ENCODE measurements around the gene ALDH1A2.
A peak's percentile ranks its signal among the peaks of the same experiment; 100 is the strongest.

ALDH1A2 gene

DNA sequence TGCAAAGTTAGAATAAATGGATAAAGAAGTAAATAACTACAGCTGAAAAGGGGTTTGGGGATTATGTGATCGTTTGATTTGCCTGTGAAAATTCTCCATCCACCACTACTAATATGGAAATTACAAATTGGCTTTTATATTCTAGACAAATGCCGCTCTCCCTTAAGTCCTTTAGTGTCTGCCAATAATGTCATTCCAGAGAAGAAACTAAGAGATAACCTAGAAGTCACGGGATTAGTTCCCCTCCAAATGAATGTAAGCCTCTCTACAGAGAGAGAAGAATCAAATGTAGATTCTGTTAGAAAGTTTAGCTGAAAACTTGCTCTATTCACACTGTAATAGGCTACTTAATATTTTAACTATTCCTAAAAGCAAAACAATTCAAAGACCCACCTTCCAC lies 92.0 kb downstream of the ALDH1A2 start:
- H4K20me1 ChIP-seq (ENCODE audit: insufficient read depth, low read length), result no peaks in the 10 kb centered on the region
- H3K79me2 ChIP-seq (ENCODE audit: low read length), result no peaks in the 10 kb centered on the region
- no peak overlapping the region for H3K9ac ChIP-seq (ENCODE audit: low read length)
- no peaks in the 10 kb centered on the region for H3K27me3 ChIP-seq (ENCODE audit: low read depth, low read length)
- no peaks in the 10 kb centered on the region for H3K4me1 ChIP-seq (ENCODE audit: low read length)
- H2AFZ ChIP-seq (ENCODE audit: low read depth, low read length), result no peak overlapping the region
- H3K36me3 ChIP-seq (replicated peaks; ENCODE audit: low read depth, low read length), result no peaks in the 10 kb centered on the region
- no peak overlapping the region for H3K27ac ChIP-seq (ENCODE audit: low read length)
- no peaks in the 10 kb centered on the region for H3K9me3 ChIP-seq (ENCODE audit: insufficient read depth, low read length)
- H3K4me2 ChIP-seq (ENCODE audit: low read length), result no peak overlapping the region
- no peak overlapping the region for H3K4me3 ChIP-seq (ENCODE audit: low read length)
- no peak for TF ChIP-seq EZH2phosphoT487 (IDR thresholded peaks at IDR 0.05; ENCODE audit: low read depth)
- TF ChIP-seq, protein P1, sequence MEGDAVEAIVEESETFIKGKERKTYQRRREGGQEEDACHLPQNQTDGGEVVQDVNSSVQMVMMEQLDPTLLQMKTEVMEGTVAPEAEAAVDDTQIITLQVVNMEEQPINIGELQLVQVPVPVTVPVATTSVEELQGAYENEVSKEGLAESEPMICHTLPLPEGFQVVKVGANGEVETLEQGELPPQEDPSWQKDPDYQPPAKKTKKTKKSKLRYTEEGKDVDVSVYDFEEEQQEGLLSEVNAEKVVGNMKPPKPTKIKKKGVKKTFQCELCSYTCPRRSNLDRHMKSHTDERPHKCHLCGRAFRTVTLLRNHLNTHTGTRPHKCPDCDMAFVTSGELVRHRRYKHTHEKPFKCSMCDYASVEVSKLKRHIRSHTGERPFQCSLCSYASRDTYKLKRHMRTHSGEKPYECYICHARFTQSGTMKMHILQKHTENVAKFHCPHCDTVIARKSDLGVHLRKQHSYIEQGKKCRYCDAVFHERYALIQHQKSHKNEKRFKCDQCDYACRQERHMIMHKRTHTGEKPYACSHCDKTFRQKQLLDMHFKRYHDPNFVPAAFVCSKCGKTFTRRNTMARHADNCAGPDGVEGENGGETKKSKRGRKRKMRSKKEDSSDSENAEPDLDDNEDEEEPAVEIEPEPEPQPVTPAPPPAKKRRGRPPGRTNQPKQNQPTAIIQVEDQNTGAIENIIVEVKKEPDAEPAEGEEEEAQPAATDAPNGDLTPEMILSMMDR (IDR thresholded peaks at IDR 0.05; ENCODE audit: low read depth, low read length), result no peak

DNA sequence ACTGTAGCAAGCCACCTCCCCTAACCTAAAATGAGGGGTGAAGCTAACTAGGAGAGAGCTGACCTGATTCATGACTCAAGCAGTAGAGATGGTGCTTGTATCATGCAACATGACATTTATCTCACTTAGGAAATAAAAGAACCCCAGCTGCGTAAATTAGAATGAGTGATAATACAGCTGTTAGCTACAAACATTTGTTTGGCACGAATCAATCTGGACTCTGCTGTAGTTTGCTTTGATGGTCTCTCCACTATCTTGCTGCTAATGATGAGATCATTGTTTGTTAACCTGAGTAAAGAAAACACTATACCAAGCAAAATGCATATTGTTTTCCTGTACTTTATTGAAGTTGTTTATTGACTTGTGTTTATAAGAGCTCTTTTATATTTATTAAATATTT lies 92.6 kb downstream of the ALDH1A2 start:
- Histone ChIP-seq H2AFZ (ENCODE audit: low read depth, low read length) (no peak overlapping the region), H3K9me3 (ENCODE audit: insufficient read depth, low read length) (no peaks in the 10 kb centered on the region), H3K79me2 (ENCODE audit: low read length) (no peaks in the 10 kb centered on the region), H3K4me3 (ENCODE audit: low read length) (no peak overlapping the region), H3K4me1 (ENCODE audit: low read length) (no peaks in the 10 kb centered on the region), H3K9ac (ENCODE audit: low read length) (no peak overlapping the region), H3K36me3 (replicated peaks; ENCODE audit: low read depth, low read length) (no peaks in the 10 kb centered on the region), H4K20me1 (ENCODE audit: insufficient read depth, low read length) (no peaks in the 10 kb centered on the region), H3K27me3 (ENCODE audit: low read depth, low read length) (no peaks in the 10 kb centered on the region), H3K27ac (ENCODE audit: low read length) (no peak overlapping the region), H3K4me2 (ENCODE audit: low read length) (no peak overlapping the region)
- no peak for TF ChIP-seq EZH2phosphoT487 (IDR thresholded peaks at IDR 0.05; ENCODE audit: low read depth)
- TF ChIP-seq, protein P1 (IDR thresholded peaks at IDR 0.05; ENCODE audit: low read depth, low read length), result no peak

DNA sequence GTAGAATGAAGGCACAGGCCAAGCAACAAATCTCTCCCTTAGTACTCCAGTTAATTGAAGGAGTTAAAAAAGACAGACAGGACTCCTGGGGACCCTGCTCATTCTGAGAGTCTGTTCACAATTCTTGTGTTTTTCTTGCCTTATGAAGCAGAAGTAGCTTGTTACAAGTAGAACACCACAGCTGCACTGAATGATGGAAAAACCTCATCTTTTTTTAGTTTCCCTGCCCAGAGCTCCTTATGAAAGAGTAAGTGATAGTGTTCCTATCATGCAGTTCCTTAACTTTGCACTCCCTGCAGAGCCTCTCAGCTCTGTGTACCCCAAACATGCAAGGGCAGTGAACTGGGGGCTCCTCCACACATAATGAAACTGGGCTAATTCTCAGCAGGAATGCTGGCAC lies 95.5 kb downstream of the ALDH1A2 start:
- Histone ChIP-seq H4K20me1 (ENCODE audit: insufficient read depth, low read length) (no peaks in the 10 kb centered on the region), H3K9ac (ENCODE audit: low read length) (no peak overlapping the region), H3K27ac (ENCODE audit: low read length) (no peak overlapping the region), H3K4me1 (ENCODE audit: low read length) (no peaks in the 10 kb centered on the region), H3K9me3 (ENCODE audit: insufficient read depth, low read length) (no peaks in the 10 kb centered on the region), H3K27me3 (ENCODE audit: low read depth, low read length) (peaks cover 1% of the 10 kb centered on the region; the same call in 1 of the 2 replicates), H3K36me3 (replicated peaks; ENCODE audit: low read depth, low read length) (no peaks in the 10 kb centered on the region), H2AFZ (ENCODE audit: low read depth, low read length) (no peak overlapping the region), H3K4me3 (ENCODE audit: low read length) (no peak overlapping the region), H3K4me2 (ENCODE audit: low read length) (no peak overlapping the region), H3K79me2 (ENCODE audit: low read length) (no peaks in the 10 kb centered on the region)
- TF ChIP-seq, protein P1 (IDR thresholded peaks at IDR 0.05; ENCODE audit: low read depth, low read length), result no peak
- TF ChIP-seq EZH2phosphoT487 (IDR thresholded peaks at IDR 0.05; ENCODE audit: low read depth), result no peak

DNA sequence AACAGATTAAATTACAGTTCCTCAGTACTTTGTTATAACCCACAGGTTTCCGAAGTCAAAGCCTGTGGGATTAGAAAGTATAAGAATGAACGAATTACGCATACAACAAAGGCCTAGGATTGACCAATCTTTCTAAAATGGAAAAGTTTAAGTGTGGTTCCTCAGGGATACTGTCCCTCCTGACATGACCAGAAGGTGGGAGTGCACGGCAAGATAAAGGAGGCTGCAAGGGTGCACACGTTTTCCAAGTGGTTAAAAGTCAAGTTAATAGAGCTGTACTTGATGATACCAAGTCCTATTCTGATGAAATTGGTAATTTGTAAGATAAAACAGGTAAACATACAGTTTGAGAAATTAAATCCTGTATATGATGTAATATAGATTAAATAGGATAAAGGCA lies 96.2 kb downstream of the ALDH1A2 start:
- no peak overlapping the region for H2AFZ ChIP-seq (ENCODE audit: low read depth, low read length)
- TF ChIP-seq, protein P1 (IDR thresholded peaks at IDR 0.05; ENCODE audit: low read depth, low read length), result peak; percentile 24; the same call in 1 of the 2 replicates
- TF ChIP-seq EZH2phosphoT487 (IDR thresholded peaks at IDR 0.05; ENCODE audit: low read depth), result no peak
- no peaks in the 10 kb centered on the region for H3K4me1 ChIP-seq (ENCODE audit: low read length)
- H4K20me1 ChIP-seq (ENCODE audit: insufficient read depth, low read length), result no peaks in the 10 kb centered on the region
- H3K36me3 ChIP-seq (replicated peaks; ENCODE audit: low read depth, low read length), result no peaks in the 10 kb centered on the region
- H3K27me3 ChIP-seq (ENCODE audit: low read depth, low read length), result peaks cover 3% of the 10 kb centered on the region; the same call in 1 of the 2 replicates
- H3K79me2 ChIP-seq (ENCODE audit: low read length), result no peaks in the 10 kb centered on the region
- no peak overlapping the region for H3K4me3 ChIP-seq (ENCODE audit: low read length)
- H3K9me3 ChIP-seq (ENCODE audit: insufficient read depth, low read length), result no peaks in the 10 kb centered on the region
- H3K4me2 ChIP-seq (ENCODE audit: low read length), result no peak overlapping the region
- H3K27ac ChIP-seq (ENCODE audit: low read length), result no peak overlapping the region
- no peak overlapping the region for H3K9ac ChIP-seq (ENCODE audit: low read length)

Measured in OCI-LY3 (cell line).